Dendritic cell treated with granulocyte-macrophage colony-stimulating factor and Interleukin-4, amounts not matched to agents 40 ng/mL and 50 ng/mL, for 4 days (primary cell): Measurements from ENCODE around the gene TEPSIN.

Experiments
- H3K27ac Mint-ChIP-seq: one replicate; pipeline ENCODE4 v1.8.0; 2022; ENCODE audit warnings: mild to moderate bottlenecking, mixed read lengths
- H3K27me3 Mint-ChIP-seq: one replicate; pipeline ENCODE4 v1.8.0; 2022; ENCODE audit warnings: mild to moderate bottlenecking, mixed read lengths
- H3K36me3 Mint-ChIP-seq: one replicate; pipeline ENCODE4 v1.8.0; 2022; ENCODE audit warnings: low read depth, mixed read lengths
- H3K4me1 Mint-ChIP-seq: one replicate; pipeline ENCODE4 v1.8.0; 2022; ENCODE audit warnings: low read depth, mixed read lengths
- H3K4me3 Mint-ChIP-seq: one replicate; pipeline ENCODE4 v1.8.0; 2022; ENCODE audit warnings: mild to moderate bottlenecking, moderate library complexity, mixed read lengths
- H3K9me3 Mint-ChIP-seq: one replicate; pipeline ENCODE4 v1.8.0; 2022; ENCODE audit warnings: mixed read lengths
- intact Hi-C: fragments of 100-400 bp; cut with micrococcal nuclease; formaldehyde crosslinking; loops from one replicate; pipeline ENCODE4 v1.15.0; 2022

The TEPSIN gene

DNA sequence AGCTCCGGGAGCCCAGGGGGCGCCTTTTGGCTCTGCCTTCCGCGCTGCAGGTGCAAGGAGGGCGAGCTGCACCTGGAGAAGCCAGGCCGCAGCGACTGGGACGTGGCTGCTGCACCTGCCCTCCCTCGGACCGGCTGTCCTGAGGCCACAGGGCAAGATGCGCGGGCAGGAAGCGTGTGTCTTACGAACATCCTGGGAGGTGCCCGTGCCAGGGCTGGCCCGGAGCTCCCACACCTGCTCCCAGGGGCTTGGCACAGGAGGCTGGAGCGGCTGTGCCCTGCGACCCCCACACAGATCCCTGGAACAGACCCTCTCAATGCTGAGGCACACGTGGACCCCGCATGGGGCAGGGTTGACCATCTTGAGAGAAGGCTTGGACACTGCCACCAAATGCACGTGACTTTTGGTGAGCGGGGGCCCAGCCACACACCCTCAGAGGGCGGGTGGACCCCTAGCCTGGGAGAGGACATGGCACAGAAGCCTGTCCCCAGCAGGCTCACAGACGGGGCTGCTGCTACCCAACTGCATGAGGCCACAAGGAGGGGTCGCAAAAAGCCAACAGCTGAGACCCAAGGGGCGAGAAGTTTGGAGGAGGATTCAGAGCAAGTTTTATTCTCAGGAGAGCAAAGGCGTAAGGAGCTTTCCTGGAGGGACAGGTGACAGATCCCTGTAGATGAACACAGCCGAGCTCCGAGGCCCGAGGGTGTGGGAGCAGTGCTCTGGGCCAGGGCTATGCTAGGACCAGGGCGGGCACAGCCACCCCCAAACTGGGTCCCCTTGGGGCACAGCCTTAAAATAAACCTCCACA, 11.6 kb upstream of the TEPSIN start:
- Mint-ChIP-seq H3K9me3 (no peaks in the 10 kb centered on the region), H3K36me3 (peaks cover 92% of the 10 kb centered on the region), H3K27ac (no peak overlapping the region), H3K4me1 (peaks cover 20% of the 10 kb centered on the region), H3K4me3 (no peak overlapping the region), H3K27me3 (no peaks in the 10 kb centered on the region)
- intact Hi-C loops = no loop called here

DNA sequence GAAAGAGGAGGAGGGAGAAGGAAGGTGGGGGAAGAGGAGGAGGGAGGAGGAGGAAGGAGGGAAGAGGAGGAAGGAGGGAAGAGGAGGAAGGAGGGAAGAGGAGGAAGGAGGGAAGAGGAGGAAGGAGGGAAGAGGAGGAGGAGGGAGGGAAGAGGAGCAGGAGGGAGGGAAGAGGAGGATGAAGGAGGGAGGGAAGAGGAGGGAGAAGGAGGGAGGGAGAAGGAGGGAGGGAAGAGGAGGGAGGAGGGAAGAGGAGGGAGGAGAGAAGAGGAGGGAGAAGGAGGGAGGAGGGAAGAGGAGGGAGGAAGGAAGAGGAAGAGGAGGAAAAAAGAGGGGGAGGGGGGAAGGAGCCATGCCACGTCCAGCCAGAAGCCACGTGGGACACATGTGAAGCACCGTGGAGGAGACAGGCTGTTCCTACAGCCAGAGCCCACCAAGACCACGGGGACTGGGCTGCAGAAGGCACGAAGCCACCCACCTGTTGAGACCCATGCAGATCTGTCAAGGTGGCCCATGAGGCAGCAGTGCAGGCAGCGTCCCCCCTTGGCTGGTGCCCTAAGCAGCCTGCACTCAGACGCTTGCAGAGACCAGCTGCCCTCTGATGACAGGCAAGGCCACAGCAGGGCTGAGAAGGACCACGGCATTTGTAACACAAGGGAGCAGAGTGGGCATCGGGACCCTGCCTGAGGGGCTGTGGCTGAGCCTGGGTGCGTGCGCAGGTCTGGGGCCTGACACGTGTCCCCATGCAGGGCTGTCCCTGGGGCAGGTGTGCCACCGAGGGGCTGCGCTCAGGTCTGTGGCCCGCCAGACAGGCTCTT, 10.6 kb upstream of the TEPSIN start:
- Mint-ChIP-seq H3K4me1 (peaks cover 10% of the 10 kb centered on the region), H3K9me3 (no peaks in the 10 kb centered on the region), H3K27me3 (no peaks in the 10 kb centered on the region), H3K4me3 (no peak overlapping the region), H3K36me3 (peaks cover 98% of the 10 kb centered on the region), H3K27ac (no peak overlapping the region)
- intact Hi-C loops = no loop called here

DNA sequence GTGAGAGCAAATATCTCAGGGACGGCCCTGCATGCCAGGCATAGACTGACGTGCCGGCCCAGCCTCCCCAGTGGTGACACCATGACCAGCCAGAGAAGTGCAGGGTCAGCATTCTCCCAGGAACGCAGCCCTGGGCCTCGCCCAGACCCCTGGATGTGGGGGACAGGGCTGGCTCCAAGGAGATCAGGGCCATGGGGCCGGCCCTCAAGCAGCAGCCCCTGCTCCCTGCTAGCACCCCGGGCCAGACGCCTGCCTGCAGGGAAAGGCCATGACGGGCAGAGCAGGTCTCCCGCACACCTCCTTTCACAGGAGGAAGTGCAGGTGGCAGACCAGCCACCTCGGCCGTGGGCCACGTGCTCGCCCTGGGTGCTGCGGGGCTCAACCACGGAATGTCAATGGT, 9.8 kb upstream of the TEPSIN start:
- Mint-ChIP-seq H3K36me3 (peaks cover 96% of the 10 kb centered on the region), H3K9me3 (no peaks in the 10 kb centered on the region), H3K27ac (no peak overlapping the region), H3K4me1 (peaks cover 5% of the 10 kb centered on the region), H3K4me3 (no peak overlapping the region), H3K27me3 (no peaks in the 10 kb centered on the region)
- intact Hi-C loops = no loop called here

DNA sequence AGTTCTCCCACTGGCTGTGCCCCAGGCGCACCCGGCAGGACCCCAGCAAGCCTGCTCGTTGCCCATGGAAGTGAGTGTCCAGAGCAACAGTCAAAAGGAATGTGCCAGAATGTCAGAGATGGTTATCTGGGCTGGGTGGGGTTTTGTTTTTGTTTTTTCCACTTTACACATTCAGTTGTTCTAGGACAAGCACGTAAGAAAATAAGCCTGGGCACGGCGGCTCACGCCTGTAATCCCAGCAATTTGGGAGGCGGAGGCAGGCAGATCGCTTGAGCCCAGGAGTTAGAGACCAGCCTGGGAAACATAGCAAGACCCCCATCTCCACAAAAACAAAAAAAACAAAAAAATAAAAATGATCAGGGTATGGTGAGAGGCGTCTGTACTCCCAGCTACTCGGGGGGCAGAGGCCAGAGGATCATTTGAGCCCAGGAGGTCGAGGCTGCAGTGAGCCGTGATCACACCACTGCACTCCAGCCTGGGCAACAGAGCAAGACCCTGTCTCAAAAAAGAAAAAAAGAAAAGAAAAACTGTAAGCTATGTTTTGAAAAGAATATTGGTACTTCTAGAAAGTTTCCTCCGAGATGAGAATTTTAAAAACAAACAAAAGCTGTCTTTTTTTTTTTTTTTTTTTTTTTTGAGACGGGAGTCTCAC, 8.6 kb upstream of the TEPSIN start:
- intact Hi-C loops = no loop called here
- H3K27ac Mint-ChIP-seq = no peak overlapping the region
- peaks cover under 1% of the 10 kb centered on the region for H3K4me1 Mint-ChIP-seq
- no peaks in the 10 kb centered on the region for H3K9me3 Mint-ChIP-seq
- H3K27me3 Mint-ChIP-seq = no peaks in the 10 kb centered on the region
- H3K36me3 Mint-ChIP-seq = peaks cover 92% of the 10 kb centered on the region
- no peak overlapping the region for H3K4me3 Mint-ChIP-seq

DNA sequence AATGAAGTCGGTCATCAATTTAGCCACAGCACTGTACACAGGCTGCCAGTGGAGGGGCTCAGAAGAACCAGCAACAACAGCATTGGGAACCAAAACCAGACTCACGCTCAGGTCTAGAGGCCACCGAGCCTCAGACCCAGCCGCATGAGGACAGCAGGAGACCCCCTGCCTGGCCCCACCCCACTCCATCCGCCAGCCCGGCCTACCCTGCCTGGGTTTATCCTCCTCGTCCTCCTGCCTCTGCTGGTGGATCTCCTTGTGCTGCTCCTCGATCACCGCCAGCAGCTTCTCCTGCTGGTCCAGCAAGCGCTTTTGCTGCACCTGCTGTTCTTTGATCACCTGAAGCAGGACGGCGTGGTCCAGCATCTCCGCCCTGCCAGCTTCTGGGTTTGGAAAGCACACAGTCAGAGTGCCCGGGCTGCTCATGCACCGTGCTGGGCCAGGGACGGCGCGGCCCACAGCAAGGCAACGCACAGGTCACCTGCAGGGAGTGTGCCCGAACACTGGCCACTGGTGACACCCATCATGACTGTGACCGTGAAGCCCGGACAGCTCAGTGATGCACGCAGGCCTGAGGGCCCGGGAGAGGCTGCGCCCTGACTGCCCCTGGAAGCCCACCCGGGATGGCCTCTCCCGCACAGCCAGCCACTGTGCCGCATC, 8.0 kb upstream of the TEPSIN start:
- Mint-ChIP-seq H3K27me3 (no peaks in the 10 kb centered on the region), H3K4me3 (no peak overlapping the region), H3K27ac (no peak overlapping the region), H3K36me3 (peaks cover 92% of the 10 kb centered on the region), H3K9me3 (no peaks in the 10 kb centered on the region), H3K4me1 (peaks cover 7% of the 10 kb centered on the region)
- intact Hi-C loops = no loop called here

DNA sequence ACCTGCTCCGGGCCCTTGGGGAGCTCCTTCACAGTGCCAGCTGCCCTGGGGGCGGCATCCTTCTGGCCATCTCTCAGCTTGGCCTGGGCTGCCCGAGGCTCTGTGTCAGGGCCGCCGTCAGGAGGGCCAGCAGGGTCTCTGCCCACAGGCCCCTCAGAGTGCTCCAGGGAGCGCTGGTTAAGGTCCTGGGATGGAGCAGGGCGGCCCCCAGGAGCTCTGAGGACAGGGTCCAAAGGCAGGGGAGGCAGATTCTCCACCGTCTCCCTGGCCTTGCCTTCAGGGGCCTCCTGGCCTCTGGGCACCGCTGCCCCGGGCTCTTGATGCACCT, 7.5 kb upstream of the TEPSIN start:
- Mint-ChIP-seq H3K27ac (no peak overlapping the region), H3K4me3 (no peak overlapping the region), H3K9me3 (no peaks in the 10 kb centered on the region), H3K27me3 (no peaks in the 10 kb centered on the region), H3K36me3 (peaks cover 92% of the 10 kb centered on the region), H3K4me1 (peaks cover 12% of the 10 kb centered on the region)
- intact Hi-C loops = no loop called here

DNA sequence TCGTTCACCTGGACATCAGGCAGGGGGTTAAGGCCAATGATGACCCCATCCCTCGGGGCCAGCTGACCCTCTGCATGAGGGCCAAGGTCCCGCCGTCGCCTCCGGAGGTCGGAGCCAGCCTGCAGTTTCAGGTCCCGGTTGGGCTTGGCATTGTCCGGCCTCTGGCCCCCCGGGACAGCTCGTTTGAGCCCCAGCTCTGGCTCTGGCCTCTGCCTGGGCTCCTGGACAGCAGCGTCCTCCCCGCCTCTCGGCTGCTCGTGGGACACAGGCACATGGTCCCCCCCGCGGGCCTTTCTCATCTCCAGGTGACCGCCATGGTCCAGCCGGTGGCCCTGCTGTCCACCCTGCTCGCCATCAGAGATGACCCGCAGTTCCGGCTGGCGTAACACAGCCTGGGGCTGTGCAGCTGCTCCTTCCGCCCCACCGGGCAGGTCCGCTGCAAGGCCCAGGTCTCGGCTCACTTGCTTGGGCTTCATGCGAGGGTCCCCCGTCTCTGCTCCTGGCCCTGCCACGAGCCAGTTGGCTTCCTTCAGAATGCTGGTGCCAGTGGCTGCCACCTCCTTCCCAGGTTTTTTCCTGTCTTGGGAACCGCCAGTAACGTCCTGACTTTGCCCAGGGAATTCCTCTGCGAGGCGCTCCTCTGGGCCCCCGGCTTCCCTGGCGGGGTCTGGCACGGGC, 6.9 kb upstream of the TEPSIN start:
- H3K4me1 Mint-ChIP-seq = peaks cover 17% of the 10 kb centered on the region
- no peak overlapping the region for H3K27ac Mint-ChIP-seq
- intact Hi-C loops = no loop called here
- H3K4me3 Mint-ChIP-seq = no peak overlapping the region
- H3K27me3 Mint-ChIP-seq = no peaks in the 10 kb centered on the region
- H3K9me3 Mint-ChIP-seq = no peaks in the 10 kb centered on the region
- peaks cover 92% of the 10 kb centered on the region for H3K36me3 Mint-ChIP-seq

DNA sequence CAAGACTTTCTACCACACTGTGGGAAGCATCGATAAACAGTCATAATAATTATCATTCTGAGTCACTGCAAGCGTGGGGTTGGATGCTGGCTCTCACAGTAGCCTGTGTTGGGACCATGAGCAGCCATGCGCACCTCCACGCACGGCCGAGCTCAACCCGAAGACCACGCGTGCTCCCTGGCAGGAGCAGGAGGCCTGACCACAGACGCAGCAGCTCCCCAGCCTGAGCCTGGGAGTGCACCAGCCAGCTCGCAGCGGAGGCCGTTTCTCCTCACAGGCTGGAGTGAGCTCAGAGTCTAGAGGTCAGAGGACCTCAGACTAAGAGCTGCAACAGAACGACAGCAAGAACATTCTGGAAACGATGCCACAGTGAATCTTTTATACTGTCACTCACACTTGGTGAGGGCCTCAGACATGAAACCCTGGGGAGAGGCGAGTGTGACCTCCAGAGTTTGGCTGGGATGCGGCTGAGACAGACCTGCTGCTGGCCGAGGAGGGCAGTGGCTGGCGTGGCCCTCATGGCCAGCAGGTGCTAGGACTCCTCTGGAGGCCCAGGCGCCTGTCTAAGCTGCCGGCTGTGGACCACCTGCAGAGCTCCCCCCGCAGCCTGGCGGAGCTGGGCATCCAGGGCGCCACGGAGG, 6.3 kb upstream of the TEPSIN start:
- Mint-ChIP-seq H3K4me3 (no peak overlapping the region), H3K4me1 (peaks cover 24% of the 10 kb centered on the region), H3K27me3 (no peaks in the 10 kb centered on the region), H3K27ac (no peak overlapping the region), H3K36me3 (peaks cover 87% of the 10 kb centered on the region), H3K9me3 (no peaks in the 10 kb centered on the region)
- intact Hi-C loops = no loop called here

DNA sequence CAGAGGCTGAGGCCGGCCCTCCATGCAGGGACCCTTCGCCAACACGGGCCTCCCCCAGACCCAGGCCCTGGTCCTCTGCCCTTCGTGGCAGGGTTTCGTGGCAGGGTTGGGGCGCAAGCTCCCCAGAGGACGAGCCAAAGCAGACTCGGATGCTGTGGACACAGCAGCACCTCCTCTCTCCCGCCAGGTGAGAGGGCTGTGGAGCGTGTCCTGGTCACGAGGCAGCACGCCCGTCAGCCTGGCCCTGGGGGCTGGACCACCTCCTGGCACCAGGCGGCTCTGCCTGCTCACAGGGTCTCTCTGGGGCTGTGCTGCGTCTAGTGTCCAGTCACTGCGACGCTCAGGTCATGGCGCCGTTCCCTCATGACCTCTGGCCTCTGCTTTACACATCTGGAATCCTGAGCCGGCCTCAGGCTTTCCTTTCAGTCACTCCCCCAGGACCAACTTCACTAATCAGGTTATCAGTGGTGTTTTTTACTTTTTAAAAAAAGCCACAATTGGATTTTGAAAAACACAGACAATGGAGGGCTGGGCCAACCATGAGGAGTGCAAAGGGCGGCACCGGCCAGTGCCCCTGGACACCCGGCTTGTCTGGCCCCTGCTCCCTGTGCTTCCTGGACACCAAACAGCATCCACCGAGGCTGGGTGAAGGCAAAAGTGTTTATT, 5.6 kb upstream of the TEPSIN start:
- Mint-ChIP-seq H3K4me3 (no peak overlapping the region), H3K9me3 (no peaks in the 10 kb centered on the region), H3K27ac (no peak overlapping the region), H3K4me1 (peaks cover 28% of the 10 kb centered on the region), H3K27me3 (no peaks in the 10 kb centered on the region), H3K36me3 (peaks cover 87% of the 10 kb centered on the region)
- intact Hi-C loops = no loop called here

DNA sequence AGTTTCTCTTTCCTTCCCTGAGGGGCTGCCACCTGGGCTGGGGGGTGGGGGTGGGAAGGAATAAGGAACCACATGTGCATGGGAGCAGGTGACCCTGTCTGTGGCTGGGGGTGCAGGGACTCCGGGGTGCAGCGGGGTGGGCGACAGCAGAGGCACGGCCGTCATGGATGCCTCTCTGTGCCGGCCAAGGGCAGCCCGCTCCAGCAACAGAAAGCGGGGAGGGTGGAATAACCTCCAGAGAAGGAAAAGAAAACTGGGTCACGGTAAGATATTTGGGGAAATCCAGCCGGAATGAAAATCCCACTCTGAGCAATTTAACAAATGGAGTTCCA, 4.4 kb upstream of the TEPSIN start:
- intact Hi-C loops = no loop called here
- peaks cover 28% of the 10 kb centered on the region for H3K4me1 Mint-ChIP-seq
- H3K36me3 Mint-ChIP-seq = peaks cover 77% of the 10 kb centered on the region
- no peaks in the 10 kb centered on the region for H3K27me3 Mint-ChIP-seq
- no peak overlapping the region for H3K4me3 Mint-ChIP-seq
- no peak overlapping the region for H3K27ac Mint-ChIP-seq
- H3K9me3 Mint-ChIP-seq = no peaks in the 10 kb centered on the region

DNA sequence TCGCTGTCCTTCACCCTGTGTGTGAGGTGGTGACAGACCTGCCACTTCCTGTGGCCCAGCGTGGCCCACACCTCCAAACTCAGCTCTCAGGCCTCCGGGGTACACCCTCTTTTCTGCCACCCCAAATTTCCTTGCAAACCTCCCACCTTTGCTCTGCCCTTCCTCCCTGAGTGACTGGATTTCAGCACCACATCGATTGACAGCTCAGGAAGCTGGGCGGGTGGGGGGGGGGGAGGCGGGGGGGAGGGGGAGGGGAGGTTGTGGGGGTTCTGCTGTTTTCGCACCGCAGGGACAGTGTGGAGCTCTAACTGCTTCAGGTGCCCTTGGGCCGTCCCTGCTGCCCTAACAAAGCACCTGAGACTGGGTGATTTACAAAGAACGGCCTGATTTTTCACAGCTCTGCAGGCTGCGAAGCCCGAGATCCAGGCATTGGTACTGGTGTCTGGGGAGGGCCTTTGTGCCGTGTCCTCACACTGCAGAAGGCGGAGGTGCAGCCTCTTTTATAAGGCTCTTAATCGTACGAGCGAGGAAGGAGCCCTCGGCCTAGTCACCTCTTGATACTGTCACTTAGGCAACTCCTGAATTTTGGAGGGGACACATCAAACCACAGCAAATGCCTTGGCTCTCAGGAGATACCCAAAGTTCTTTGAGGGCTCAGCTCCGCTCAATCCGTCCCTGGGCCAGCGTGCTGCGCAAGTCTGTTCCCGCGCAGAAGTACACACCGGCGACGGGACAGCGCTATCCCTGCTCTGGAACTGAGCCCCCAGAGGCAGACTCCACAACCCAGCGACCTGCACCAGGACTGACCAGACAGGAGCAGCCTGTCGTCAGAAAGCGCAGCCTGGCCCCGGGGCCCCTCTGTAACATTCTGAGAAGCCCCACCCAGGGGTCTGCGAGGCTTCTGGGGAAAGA, 3.8 kb upstream of the TEPSIN start:
- intact Hi-C loops = no loop called here
- H3K4me3 Mint-ChIP-seq = no peak overlapping the region
- no peaks in the 10 kb centered on the region for H3K27me3 Mint-ChIP-seq
- peaks cover 71% of the 10 kb centered on the region for H3K36me3 Mint-ChIP-seq
- H3K4me1 Mint-ChIP-seq = peaks cover 33% of the 10 kb centered on the region
- peak overlapping the region; percentile 21 for H3K27ac Mint-ChIP-seq
- no peaks in the 10 kb centered on the region for H3K9me3 Mint-ChIP-seq
